Suprapubic skin (tissue), 4 donors: ENCODE measurements around the gene PCED1A. TPM values are rescaled to one million over a fixed set of nuclear protein-coding genes. Genes with fewer than 3 reads are reported as not detected.
"Not testable (repeated sequence)": the region's sequence is repeated elsewhere in the genome, so short reads cannot be mapped to it uniquely, and the experiment has no call there.

Experiments used
- DNase-seq, 2 donors: peaks; one replicate each; pipeline ENCODE4 v3.0.0-alpha.2; 2019; ENCODE audit warnings: low spot score in 2 of 2
- H3K27ac ChIP-seq: fragments of 200-600 bp; sonication (generic); one replicate; pipeline ENCODE4 v1.5.1; 2019
- H3K27me3 ChIP-seq: fragments of 200-600 bp; sonication (generic); one replicate; pipeline ENCODE4 v1.5.1; 2019
- H3K36me3 ChIP-seq: fragments of 200-600 bp; sonication (generic); one replicate; pipeline ENCODE4 v1.5.1; 2019
- H3K4me1 ChIP-seq: fragments of 200-600 bp; sonication (generic); one replicate; pipeline ENCODE4 v1.5.1; 2019
- H3K4me3 ChIP-seq: fragments of 200-600 bp; sonication (generic); one replicate; pipeline ENCODE4 v1.5.1; 2019; ENCODE audit warnings: mild to moderate bottlenecking
- H3K9me3 ChIP-seq: fragments of 200-600 bp; sonication (generic); one replicate; pipeline ENCODE4 v1.5.1; 2019
- CTCF ChIP-seq, 2 donors: fragments of 200-600 bp in 1 of 2; fragments of 450-650 bp in 1 of 2; sonication (generic) in 1 of 2; IDR thresholded peaks; one replicate each; pipeline ENCODE4 v1.5.1; 2016 to 2019; ENCODE audit warnings: antibody characterized with exemption in 2 of 2, mild to moderate bottlenecking in 1 of 2, moderate library complexity in 1 of 2
- EP300 ChIP-seq: sonication (generic); formaldehyde crosslinking; IDR thresholded peaks from one replicate; pipeline ENCODE4 v1.6.1; 2017; ENCODE audit warnings: antibody characterized with exemption
- POLR2A ChIP-seq, 2 donors: fragments of 450-650 bp; IDR thresholded peaks; one replicate each; pipeline ENCODE4 v1.6.1; 2017; ENCODE audit warnings: antibody characterized with exemption in 2 of 2, mild to moderate bottlenecking in 2 of 2, moderate library complexity in 2 of 2
- POLR2AphosphoS5 ChIP-seq, 3 donors: sonication (generic); formaldehyde crosslinking; IDR thresholded peaks; one replicate each; pipeline ENCODE4 v1.6.1; 2017; ENCODE audit warnings: antibody characterized with exemption in 3 of 3
- WGBS: methylation state at CpG from one replicate; pipeline ENCODE4 v1.1.5; 2018; 5-methylcytosine and 5-hydroxymethylcytosine counted together
- total RNA-seq, 4 donors: library from RNA; depleted of rRNA; stranded (reverse); fragments of >200 nt; gene quantifications; one replicate each; pipeline ENCODE4 v1.1.0, GENCODE V29; 2016

The PCED1A gene
- total RNA-seq, 4 donors from 2014 or later = 8.0 to 31.1 (median 19.4) TPM

GRCh38 chr20:2814587-2815051 lies 25.8 kb downstream of the PCED1A start, which contains the start of gene C20orf141:
Gene C20orf141, plus strand, starts transcription at chr20:2814987. Its CDS starts 198 bp downstream, at chr20:2815185.
- Histone ChIP-seq H3K9me3 (no peaks in the 10 kb centered on the region), H3K4me3 (no peak within 1 kb of the TSS), H3K36me3 (no peaks in the 10 kb centered on the region), H3K4me1 (peaks cover 5% of the 10 kb centered on the region), H3K27me3 (peaks cover 26% of the 10 kb centered on the region), H3K27ac (no peak within 1 kb of the TSS)
- peak in 1 of 2 donors; percentile 71 for DNase-seq
- 41% methylated on average over 5 of the region's 5 CpGs for WGBS
- TF ChIP-seq POLR2A (IDR thresholded peaks at IDR 0.05) (no peak), POLR2AphosphoS5 (IDR thresholded peaks at IDR 0.05) (no peak), EP300 (no peak), CTCF (IDR thresholded peaks at IDR 0.05) (no peak)

- no peak overlapping the region for H3K4me3 ChIP-seq
- H3K4me1 ChIP-seq = peaks cover 5% of the 10 kb centered on the region
- TF ChIP-seq CTCF (IDR thresholded peaks at IDR 0.05) (no peak), POLR2A (IDR thresholded peaks at IDR 0.05) (no peak), EP300 (no peak), POLR2AphosphoS5 (IDR thresholded peaks at IDR 0.05) (no peak)
- no peaks in the 10 kb centered on the region for H3K9me3 ChIP-seq
- WGBS = 94% methylated on average over 1 of the region's 1 CpG
- no peaks in the 10 kb centered on the region for H3K36me3 ChIP-seq
- peaks cover 22% of the 10 kb centered on the region for H3K27me3 ChIP-seq
- no peak overlapping the region for H3K27ac ChIP-seq
- DNase-seq = no peak
Measured at GRCh38 chr20:2814076-2814475, 26.4 kb downstream of the PCED1A start.

- TF ChIP-seq CTCF (IDR thresholded peaks at IDR 0.05) (no peak), EP300 (no peak), POLR2A (IDR thresholded peaks at IDR 0.05) (no peak), POLR2AphosphoS5 (IDR thresholded peaks at IDR 0.05) (no peak)
- no peak overlapping the region for H3K4me3 ChIP-seq
- 91% methylated on average over 3 of the region's 3 CpGs for WGBS
- no peaks in the 10 kb centered on the region for H3K4me1 ChIP-seq
- no peak overlapping the region for H3K27ac ChIP-seq
- peaks cover 24% of the 10 kb centered on the region for H3K27me3 ChIP-seq
- no peaks in the 10 kb centered on the region for H3K9me3 ChIP-seq
- DNase-seq = no peak
- no peaks in the 10 kb centered on the region for H3K36me3 ChIP-seq
Measured at GRCh38 chr20:2812189-2812588, 28.3 kb downstream of the PCED1A start.

GRCh38 chr20:2809690-2810089 lies 30.8 kb downstream of the PCED1A start:
- peaks cover 42% of the 10 kb centered on the region for H3K27me3 ChIP-seq

GRCh38 chr20:2807929-2808328 lies 32.5 kb downstream of the PCED1A start:
- not testable (repeated sequence) for H3K4me3 ChIP-seq, H3K9me3 ChIP-seq, H3K36me3 ChIP-seq, H3K4me1 ChIP-seq, H3K27ac ChIP-seq
- H3K27me3 ChIP-seq = peaks cover 60% of the 10 kb centered on the region
- WGBS = 88% methylated on average over 9 of the region's 9 CpGs
- DNase-seq = peak in 1 of 2 donors; percentile 28

More at GRCh38 chr20:2809690-2810089, 30.8 kb downstream of the PCED1A start:
- WGBS = 89% methylated on average over 10 of the region's 10 CpGs
- Histone ChIP-seq H3K36me3 (no peaks in the 10 kb centered on the region), H3K9me3 (no peaks in the 10 kb centered on the region), H3K4me3 (no peak overlapping the region), H3K27ac (no peak overlapping the region), H3K4me1 (peaks cover 8% of the 10 kb centered on the region)
- DNase-seq = peak in 1 of 2 donors; percentile 40
- no peak for TF ChIP-seq CTCF (IDR thresholded peaks at IDR 0.05)
- TF ChIP-seq POLR2AphosphoS5 (IDR thresholded peaks at IDR 0.05) = no peak
- TF ChIP-seq POLR2A (IDR thresholded peaks at IDR 0.05) = no peak
- no peak for TF ChIP-seq EP300

- TF ChIP-seq CTCF (IDR thresholded peaks at IDR 0.05) = no peak
- no peak for TF ChIP-seq POLR2AphosphoS5 (IDR thresholded peaks at IDR 0.05)
- TF ChIP-seq EP300 = no peak
- no peak for TF ChIP-seq POLR2A (IDR thresholded peaks at IDR 0.05)
- WGBS = 83% methylated on average over 4 of the region's 4 CpGs
- peaks cover 10% of the 10 kb centered on the region for H3K4me1 ChIP-seq
- H3K36me3 ChIP-seq = no peaks in the 10 kb centered on the region
- peaks cover 67% of the 10 kb centered on the region for H3K27me3 ChIP-seq
- no peak overlapping the region for H3K4me3 ChIP-seq
- no peaks in the 10 kb centered on the region for H3K9me3 ChIP-seq
- peak in 1 of 2 donors; percentile 65 for DNase-seq
- no peak overlapping the region for H3K27ac ChIP-seq
Measured at GRCh38 chr20:2807019-2807418, 33.4 kb downstream of the PCED1A start.
